AG09319 (cell line): ENCODE results near the gene HS6ST3.

ENCODE experiments used
- DNase-seq: peaks from one replicate; pipeline ENCODE4 v3.0.0-alpha.2; 2010; ENCODE audit warnings: low read depth; ENCODE audit errors: extremely low read depth
- CTCF ChIP-seq: IDR thresholded peaks from 2 replicates; pipeline ENCODE4 v1.5.1; 2011; ENCODE audit warnings: low read depth, mild to moderate bottlenecking, inconsistent platforms, low read length, moderate library complexity

The HS6ST3 gene

DNA sequence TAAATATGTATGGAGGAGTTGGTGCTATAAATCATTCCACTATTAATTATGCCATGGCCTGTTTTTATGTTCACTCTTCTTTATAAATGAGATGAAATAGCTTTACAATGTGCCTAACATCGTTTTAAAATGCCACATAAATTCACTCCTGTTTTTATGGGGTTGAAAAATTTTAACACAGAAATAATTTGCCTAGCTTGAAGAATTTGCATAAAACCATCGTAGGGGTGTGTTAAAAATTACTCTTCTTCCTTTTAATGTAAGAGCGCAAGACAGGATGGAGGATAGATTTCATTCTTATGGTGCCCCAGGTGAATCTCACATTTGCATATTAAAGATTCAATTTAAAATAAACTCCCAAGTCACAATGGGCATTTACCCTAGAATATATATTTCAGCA, 456.6 kb downstream of the HS6ST3 start:
- TF ChIP-seq CTCF = no peak
- DNase-seq = no peak

- no peak for DNase-seq
- TF ChIP-seq CTCF = no peak
Observed at GRCh38 chr13:96551546-96551945, 461.6 kb downstream of the HS6ST3 start.

- no peak for TF ChIP-seq CTCF
Observed at GRCh38 chr13:96552559-96552958, 462.7 kb downstream of the HS6ST3 start.

DNA sequence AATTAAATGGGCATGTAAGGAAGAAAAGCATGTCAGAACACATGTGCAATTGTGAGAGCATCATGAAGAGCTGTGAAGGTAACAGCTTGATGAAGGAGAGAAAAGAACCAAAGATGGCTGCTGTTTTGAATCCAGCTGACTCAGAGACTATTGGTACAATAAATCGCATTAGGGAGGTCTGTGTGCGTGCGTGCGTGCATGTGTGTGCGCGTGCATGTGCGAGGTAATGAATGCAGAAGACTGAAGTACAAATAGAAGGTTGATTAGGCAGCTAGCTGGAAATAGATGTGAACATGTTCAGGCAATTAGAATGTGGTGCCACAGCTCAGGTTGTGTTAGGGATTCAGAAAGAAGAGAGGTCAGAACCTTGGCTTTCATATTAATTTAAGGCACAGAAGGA, 463.9 kb downstream of the HS6ST3 start:
- no peak for DNase-seq
- TF ChIP-seq CTCF = no peak

More at GRCh38 chr13:96552559-96552958, 462.7 kb downstream of the HS6ST3 start:
- DNase-seq = no peak

DNA sequence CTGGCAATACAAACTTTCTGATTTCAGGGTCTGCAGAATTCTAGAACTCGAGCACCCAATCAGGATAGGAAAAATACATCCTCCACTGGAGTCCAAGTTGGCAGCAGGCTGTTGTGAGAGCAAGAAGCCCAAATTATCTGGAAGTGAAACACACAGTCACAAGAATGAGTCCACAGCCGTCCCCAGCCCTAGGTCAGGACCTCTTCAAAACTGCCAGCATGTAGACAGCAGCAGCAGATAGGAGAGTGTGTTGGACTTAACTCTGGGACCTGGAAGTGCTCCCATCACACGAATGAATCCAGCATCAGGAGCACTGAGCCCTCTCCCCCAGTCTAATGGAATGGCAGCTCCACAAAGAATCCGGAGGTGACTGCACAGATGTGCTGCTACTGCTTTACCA, 483.7 kb downstream of the HS6ST3 start:
- no peak for DNase-seq
- TF ChIP-seq CTCF = no peak

DNA sequence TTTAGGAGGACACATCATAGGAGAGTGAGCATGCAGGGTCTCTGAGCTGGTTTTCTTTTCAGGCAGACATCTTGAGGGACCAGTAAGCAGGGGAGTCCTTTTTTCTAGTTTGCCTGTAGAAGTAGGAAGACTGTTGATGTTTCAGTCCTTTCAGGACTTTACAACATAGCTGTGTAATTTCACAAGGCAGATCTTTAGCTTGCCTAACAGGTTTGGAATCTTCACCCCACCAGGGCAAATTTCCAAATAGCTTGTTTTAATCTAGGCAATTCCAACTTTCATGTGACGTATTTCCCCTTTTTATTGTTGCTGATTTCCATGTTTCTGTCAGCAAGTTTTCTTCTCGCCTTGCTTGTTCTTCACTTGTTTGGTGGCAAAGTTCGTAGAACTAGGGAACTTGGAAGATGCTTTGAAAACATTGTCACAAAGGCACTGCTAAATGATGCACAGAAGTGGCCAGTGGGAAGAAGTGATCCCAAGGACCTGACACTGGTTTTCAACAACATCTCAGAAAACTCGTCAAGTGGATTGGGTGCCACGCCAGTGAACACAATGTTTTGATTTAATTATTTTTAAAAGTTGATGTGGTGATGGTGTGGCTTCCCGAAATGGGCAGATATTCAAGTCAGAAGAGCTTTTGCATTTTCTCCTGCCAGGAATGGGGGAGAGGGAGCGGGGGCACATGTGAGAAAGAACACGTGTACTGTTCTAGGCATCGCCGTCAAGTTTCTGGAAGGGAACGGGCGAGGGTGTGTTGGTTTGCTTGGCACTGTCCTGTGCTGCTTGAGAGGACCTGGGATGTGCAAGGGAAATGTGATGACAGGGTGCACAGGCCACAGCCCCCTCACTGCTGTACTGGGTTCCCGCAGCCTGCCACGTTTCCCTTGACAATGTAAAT, 485.8 kb downstream of the HS6ST3 start:
- DNase-seq = no peak
- no peak for TF ChIP-seq CTCF

- TF ChIP-seq CTCF = no peak
- no peak for DNase-seq
Observed at GRCh38 chr13:96581741-96582140, 491.8 kb downstream of the HS6ST3 start.
